ENCODE results near the gene PPM1L.

GRCh38 chr3:160735826-160736225, 20.2 kb upstream of the PPM1L start:
- TF ChIP-seq EZH2 (IDR thresholded peaks at IDR 0.05; ENCODE audit: borderline replicate concordance, low read length) (no peak), CTCF (IDR thresholded peaks at IDR 0.05; ENCODE audit: low read length) (no peak)
